HepG2 (cell line): ENCODE measurements around the gene ZSWIM9. TPM values are rescaled to one million over a fixed set of nuclear protein-coding genes. Genes with fewer than 3 reads are reported as not detected.

Source experiments
- ATAC-seq: fragments of 200-7000 bp; cut with Tn5 transposase; 3 replicates; pipeline ENCODE4 v1.9.1; 2020; ENCODE audit warnings: mild to moderate bottlenecking, moderate library complexity
- BruUV-seq: library from RNA; stranded (reverse); fragments of 400-500 nt; replicated peaks from 2 replicates; lab custom pipeline; 2021; lab: Mats Ljungman, UMichigan
- CTCF ChIA-PET: fragments of 300-600 bp; formaldehyde crosslinking; extraction: SDS; loops from one replicate; lab custom pipeline; 2021; ENCODE audit warnings: low total read pairs, inconsistent platforms, low intra/inter-chr PET ratio; lab: Yijun Ruan, JAX
- POLR2A ChIA-PET: fragments of 350-600 bp; sonication (Branson Sonifier 250); formaldehyde crosslinking; loops from one replicate; lab custom pipeline; 2020; ENCODE audit warnings: antibody characterized with exemption, inconsistent platforms; lab: Yijun Ruan, JAX
- DNase-seq: peaks from one replicate; pipeline ENCODE4 v3.0.0-alpha.2; 2015; ENCODE audit warnings: low spot score
- FAIRE-seq: peaks from 3 replicates; lab custom pipeline; 2011; peaks lifted over from hg19 to GRCh38; lab: Jason Lieb, UNC
- H2AFZ ChIP-seq: one replicate; pipeline ENCODE4 v1.6.1; 2011; ENCODE audit warnings: low read length, inconsistent platforms
- H3K27ac ChIP-seq: fragments of 300-600 bp; 3 replicates; pipeline ENCODE4 v1.8.0; 2011; ENCODE audit warnings: mixed run types, mild to moderate bottlenecking, mixed read lengths, low read length, inconsistent platforms; ENCODE audit not compliant: insufficient read depth; ENCODE audit errors: extremely low read length
- H3K27me3 ChIP-seq, 2 experiments: fragments of 200-600 bp in 1 of 2; 2 replicates in 1 of 2; 3 replicates in 1 of 2; pipeline versions ENCODE4 v1.6.0 to v1.8.0; 2011; ENCODE audit warnings: low read length in 2 of 2, mild to moderate bottlenecking in 2 of 2, moderate library complexity in 2 of 2, inconsistent platforms in 1 of 2; ENCODE audit not compliant: insufficient read depth in 2 of 2, control insufficient read depth in 1 of 2
- H3K36me3 ChIP-seq, 2 experiments: fragments of 200-600 bp in 1 of 2; replicated peaks in 1 of 2; 2 replicates in 1 of 2; 3 replicates in 1 of 2; pipeline versions ENCODE4 v1.5.1 to v1.8.0; 2011; ENCODE audit warnings: low read length in 2 of 2, inconsistent platforms in 1 of 2; ENCODE audit not compliant: insufficient read depth in 2 of 2, control insufficient read depth in 1 of 2
- H3K4me1 ChIP-seq: 2 replicates; pipeline ENCODE4 v1.5.1; 2012; ENCODE audit warnings: low read length, inconsistent platforms; ENCODE audit not compliant: insufficient read depth
- H3K4me2 ChIP-seq: 2 replicates; pipeline ENCODE4 v1.6.0; 2011; ENCODE audit warnings: low read depth, low read length, inconsistent platforms
- H3K4me3 ChIP-seq, 3 experiments: fragments of 200-600 bp in 1 of 3; sonication (generic), shearing (Covaris generic) in 1 of 3; replicated peaks in 1 of 3; 2 replicates each; pipeline ENCODE4 v1.5.1; 2011 to 2016; ENCODE audit warnings: low read length in 3 of 3, inconsistent platforms in 2 of 3, low read depth in 2 of 3, mild to moderate bottlenecking in 2 of 3, control low read depth in 1 of 3, mixed read lengths in 1 of 3; ENCODE audit not compliant: insufficient read depth in 1 of 3
- H3K79me2 ChIP-seq: one replicate; pipeline ENCODE4 v1.6.1; 2011; ENCODE audit warnings: low read length, inconsistent platforms; ENCODE audit not compliant: insufficient read depth
- H3K9ac ChIP-seq: 2 replicates; pipeline ENCODE4 v1.6.0; 2011; ENCODE audit warnings: mild to moderate bottlenecking, low read depth, low read length, inconsistent platforms; ENCODE audit not compliant: insufficient read depth
- H3K9me3 ChIP-seq: 2 replicates; pipeline ENCODE4 v1.5.1; 2012; ENCODE audit warnings: mild to moderate bottlenecking, low read length
- H4K20me1 ChIP-seq: 2 replicates; pipeline ENCODE4 v1.6.0; 2011; ENCODE audit warnings: inconsistent platforms, mild to moderate bottlenecking, low read length, moderate library complexity; ENCODE audit not compliant: insufficient read depth
- ADNP ChIP-seq: sonication (generic); formaldehyde crosslinking; IDR thresholded peaks from 2 replicates; pipeline ENCODE4 v1.4.0; 2020; ENCODE audit warnings: missing genetic modification reagents
- AKAP8 ChIP-seq: sonication (generic); formaldehyde crosslinking; IDR thresholded peaks from 2 replicates; pipeline ENCODE4 v1.5.1; 2020; ENCODE audit warnings: mild to moderate bottlenecking, missing genetic modification reagents
- BCLAF1 ChIP-seq: fragments of 450-650 bp; IDR thresholded peaks from 2 replicates; pipeline ENCODE4 v1.6.1; 2017; ENCODE audit warnings: mild to moderate bottlenecking
- CHCHD3 ChIP-seq: sonication (generic); formaldehyde crosslinking; IDR thresholded peaks from 2 replicates; pipeline ENCODE4 v1.8.0; 2022; ENCODE audit warnings: mild to moderate bottlenecking, missing genetic modification reagents, moderate library complexity
- EZH2 ChIP-seq: conservative IDR thresholded peaks from 2 replicates; pipeline ENCODE4 v1.6.1; 2012; ENCODE audit warnings: mild to moderate bottlenecking, low read depth, low read length, moderate library complexity
- MXD1 ChIP-seq: sonication (generic); formaldehyde crosslinking; IDR thresholded peaks from 2 replicates; pipeline ENCODE4 v1.4.0; 2020; ENCODE audit warnings: mild to moderate bottlenecking, missing genetic modification reagents
- MXD3 ChIP-seq: IDR thresholded peaks from 2 replicates; pipeline ENCODE4 v1.6.1; 2016; ENCODE audit warnings: mild to moderate bottlenecking, missing biosample characterization, missing genetic modification reagents
- PHF20 ChIP-seq: sonication (generic); formaldehyde crosslinking; IDR thresholded peaks from 2 replicates; pipeline ENCODE4 v1.5.0; 2020; ENCODE audit warnings: mild to moderate bottlenecking, missing genetic modification reagents
- RFX3 ChIP-seq: IDR thresholded peaks from 2 replicates; pipeline ENCODE4 v1.6.1; 2016; ENCODE audit warnings: missing biosample characterization, missing genetic modification reagents
- ZBTB38 ChIP-seq: sonication (generic); formaldehyde crosslinking; IDR thresholded peaks from 2 replicates; pipeline ENCODE4 v1.5.1; 2020; ENCODE audit warnings: mild to moderate bottlenecking, missing genetic modification reagents
- ZBTB39 ChIP-seq: sonication (generic); formaldehyde crosslinking; IDR thresholded peaks from 2 replicates; pipeline ENCODE4 v1.5.0; 2020; ENCODE audit warnings: missing genetic modification reagents
- ZNF274 ChIP-seq: sonication (generic); formaldehyde crosslinking; IDR thresholded peaks from 2 replicates; pipeline ENCODE4 v1.5.1; 2020; ENCODE audit warnings: mild to moderate bottlenecking, missing genetic modification reagents
- ZNF335 ChIP-seq: sonication (generic); formaldehyde crosslinking; IDR thresholded peaks from 2 replicates; pipeline ENCODE4 v1.4.0; 2020; ENCODE audit warnings: missing genetic modification reagents
- ZNF354B ChIP-seq: sonication (generic); formaldehyde crosslinking; IDR thresholded peaks from 2 replicates; pipeline ENCODE4 v1.8.0; 2022; ENCODE audit warnings: mild to moderate bottlenecking, missing genetic modification reagents
- ZNF451 ChIP-seq: sonication (generic); formaldehyde crosslinking; IDR thresholded peaks from 2 replicates; pipeline ENCODE4 v1.5.0; 2020; ENCODE audit warnings: mild to moderate bottlenecking, missing genetic modification reagents
- ZNF558 ChIP-seq: sonication (generic); formaldehyde crosslinking; IDR thresholded peaks from 2 replicates; pipeline ENCODE4 v1.9.0; 2022; ENCODE audit warnings: mild to moderate bottlenecking, missing genetic modification reagents, borderline replicate concordance
- ZNF598 ChIP-seq: sonication (generic); formaldehyde crosslinking; IDR thresholded peaks from 2 replicates; pipeline ENCODE4 v1.5.1; 2020; ENCODE audit warnings: mild to moderate bottlenecking, missing genetic modification reagents, borderline replicate concordance
- ZNF740 ChIP-seq: sonication (generic); formaldehyde crosslinking; IDR thresholded peaks from 2 replicates; pipeline ENCODE4 v1.4.0; 2020; ENCODE audit warnings: missing genetic modification reagents
- ZNF891 ChIP-seq: sonication (generic); formaldehyde crosslinking; IDR thresholded peaks from 2 replicates; pipeline ENCODE4 v1.5.0; 2020; ENCODE audit warnings: mild to moderate bottlenecking, missing genetic modification reagents
- WGBS: methylation state at CpG from one replicate; pipeline ENCODE4 v1.1.6; 2017; ENCODE audit warnings: low lambda C conversion rate; 5-methylcytosine and 5-hydroxymethylcytosine counted together
- in situ Hi-C: cut with HindIII; loops from 2 replicates; pipeline ENCODE4 v1.10.0; 2017; ENCODE audit warnings: low pct_unique_long_range_greater_than_20kb; ENCODE audit not compliant: extremely low pct_ligation_motif_present
- intact Hi-C: fragments of 100-400 bp; cut with micrococcal nuclease; formaldehyde crosslinking; loops from one replicate; pipeline ENCODE4 v1.10.0; 2022; ENCODE audit not compliant: unreplicated experiment
- polyA plus RNA-seq, 8 experiments: library from polyadenylated mRNA; depleted of rRNA in 3 of 8; stranded (reverse) in 7 of 8; unstranded in 1 of 8; fragments of >200 nt; fragmentation: Illumina TruSeq in 4 of 8; extraction: Trizol in 4 of 8; gene quantifications; 2 replicates each; pipeline versions ENCODE4 v1.2.1 to v1.2.3, GENCODE V29; 2011 to 2016; ENCODE audit warnings: low read depth in 4 of 8, missing spikeins in 1 of 8, mixed read lengths in 1 of 8; ENCODE audit not compliant: insufficient read depth in 1 of 8
- total RNA-seq, 5 experiments: library from RNA; depleted of rRNA; stranded (reverse); fragments of >200 nt; fragmentation: Illumina TruSeq; extraction: Trizol; gene quantifications; 2 replicates each; pipeline ENCODE4 v1.2.3, GENCODE V29; 2016; ENCODE audit warnings: low read depth in 1 of 5

Gene ZSWIM9
- total and polyA plus RNA-seq, 2 of the 13 experiments (the other 11 are each of a cell fraction or from before 2014, with no cell fraction given) = 0.18 to 1.1 TPM

DNA sequence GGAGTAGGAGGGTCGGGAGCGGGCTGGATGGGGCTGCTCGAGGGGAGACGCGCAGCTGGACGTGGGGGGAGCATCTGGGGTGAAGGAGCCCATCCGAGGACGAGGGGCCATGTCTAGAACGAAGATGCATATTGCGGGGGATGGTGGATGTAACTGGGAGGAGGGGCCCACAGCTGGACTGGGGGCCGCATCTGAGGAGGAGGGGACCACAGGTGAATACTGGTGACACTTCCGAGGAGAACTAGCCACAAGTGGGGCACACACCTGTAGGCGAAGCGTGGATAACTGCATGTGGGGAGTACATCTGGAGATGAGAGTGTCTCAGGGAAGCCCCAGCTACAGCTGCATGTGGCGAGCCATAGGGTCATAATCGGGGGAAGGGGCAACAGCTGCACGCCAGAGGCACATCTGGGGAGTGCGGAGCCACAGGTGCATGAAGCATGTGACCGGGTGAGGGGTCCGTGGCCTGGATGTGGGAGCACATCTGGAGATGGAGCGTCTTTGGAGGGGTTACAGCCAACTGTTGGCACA, 402 bp downstream of the ZSWIM9 start (continued):
- TF ChIP-seq ZNF354B (0 out of 2 replicates have a peak, but pooled peaks have one; percentile 35), ZBTB39 (CRISPR knock-in tag) (peak; percentile 28; the same call in 1 of the 2 replicates), ZNF891 (CRISPR knock-in tag) (0 out of 2 replicates have a peak, but pooled peaks have one; percentile 17), MXD1 (CRISPR knock-in tag) (no peak), RFX3 (no peak), AKAP8 (CRISPR knock-in tag) (0 out of 2 replicates have a peak, but pooled peaks have one; percentile 27), PHF20 (CRISPR knock-in tag) (peak; percentile 43; the same call in 1 of the 2 replicates), CHCHD3 (no peak), ZNF558 (CRISPR knock-in tag) (peak; percentile 62; the same call in 1 of the 2 replicates), ZNF451 (peak; percentile 57; the same call in 1 of the 2 replicates), EZH2 (no peak)

GRCh38 chr19:48171710-48172109, 1.2 kb downstream of the ZSWIM9 start:
- no TSS peak for BruUV-seq
- peaks cover 26% of the 10 kb centered on the region for H3K4me1 ChIP-seq
- WGBS = 96% methylated on average over 17 of the region's 37 CpGs
- no peaks in the 10 kb centered on the region for H3K9me3 ChIP-seq
- no peak overlapping the region for H3K27ac ChIP-seq
- H3K9ac ChIP-seq = peak overlapping the region; percentile 81; the same call in 1 of the 2 replicates
- DNase-seq (no peak), FAIRE-seq (no peak), ATAC-seq (no peak)
- no peak overlapping the region for H2AFZ ChIP-seq
- ChIA-PET CTCF (no interaction called here), POLR2A (interaction anchor here (3.4 kb wide), 1 partner anchor 32 kb away, joined by 20 read pairs; no protein-coding TSS in a partner anchor)
- H3K4me3 ChIP-seq = peak overlapping the region in 2 of 3 experiments; percentile 73 to 96; a peak in 3 of 6 replicates
- H3K79me2 ChIP-seq = peaks cover 32% of the 10 kb centered on the region
- no peaks in the 10 kb centered on the region; a peak in 1 of 5 replicates for H3K27me3 ChIP-seq
- H4K20me1 ChIP-seq = no peaks in the 10 kb centered on the region; the same call in 1 of the 2 replicates
- peaks cover 4 to 8% of the 10 kb centered on the region in 2 experiments for H3K36me3 ChIP-seq
- intact Hi-C loops = loop anchor here (2.0 kb wide), 1 partner anchor 33 kb away; no protein-coding TSS in a partner anchor
- in situ Hi-C loops = no loop called here
- peak overlapping the region; percentile 92 for H3K4me2 ChIP-seq
- TF ChIP-seq ZBTB38 (CRISPR knock-in tag) (peak; percentile 88), ZNF740 (CRISPR knock-in tag) (no peak), ADNP (no peak), BCLAF1 (no peak), MXD3 (CRISPR knock-in tag) (no peak), ZNF598 (CRISPR knock-in tag) (no peak), ZNF335 (CRISPR knock-in tag) (no peak), ZNF274 (CRISPR knock-in tag) (no peak)
